Vagina (tissue), 2 donors: Measurements from ENCODE around the gene ITPR1.

Source experiments
- CTCF ChIP-seq, 3 experiments: fragments of 450-650 bp in 2 of 3; fragments of 200-600 bp in 1 of 3; sonication (generic) in 1 of 3; IDR thresholded peaks; one replicate each; pipeline ENCODE4 v1.5.1; 2017 to 2019; ENCODE audit warnings: antibody characterized with exemption in 3 of 3, mild to moderate bottlenecking in 2 of 3, moderate library complexity in 2 of 3
- POLR2A ChIP-seq, 2 donors: fragments of 450-650 bp; IDR thresholded peaks; one replicate each; pipeline ENCODE4 v1.6.1; 2017; ENCODE audit warnings: antibody characterized with exemption in 2 of 2, mild to moderate bottlenecking in 2 of 2, moderate library complexity in 2 of 2
- POLR2AphosphoS5 ChIP-seq, 2 donors: sonication (generic); formaldehyde crosslinking; IDR thresholded peaks; one replicate each; pipeline ENCODE4 v1.9.0; 2017; ENCODE audit warnings: antibody characterized with exemption in 2 of 2, mild to moderate bottlenecking in 2 of 2, low read depth in 1 of 2; ENCODE audit not compliant: insufficient read depth in 1 of 2

- no peak for TF ChIP-seq CTCF (IDR thresholded peaks at IDR 0.05)
- TF ChIP-seq POLR2A (IDR thresholded peaks at IDR 0.05) = no peak
- TF ChIP-seq POLR2AphosphoS5 (IDR thresholded peaks at IDR 0.05; ENCODE audit: insufficient read depth in 1 of 2, low read depth in 1 of 2) = no peak
These were observed 393.3 kb downstream of the ITPR1 start for GRCh38 chr3:4886448-4886847.
